ENCODE measurements around the gene NTM.

Gene NTM

DNA sequence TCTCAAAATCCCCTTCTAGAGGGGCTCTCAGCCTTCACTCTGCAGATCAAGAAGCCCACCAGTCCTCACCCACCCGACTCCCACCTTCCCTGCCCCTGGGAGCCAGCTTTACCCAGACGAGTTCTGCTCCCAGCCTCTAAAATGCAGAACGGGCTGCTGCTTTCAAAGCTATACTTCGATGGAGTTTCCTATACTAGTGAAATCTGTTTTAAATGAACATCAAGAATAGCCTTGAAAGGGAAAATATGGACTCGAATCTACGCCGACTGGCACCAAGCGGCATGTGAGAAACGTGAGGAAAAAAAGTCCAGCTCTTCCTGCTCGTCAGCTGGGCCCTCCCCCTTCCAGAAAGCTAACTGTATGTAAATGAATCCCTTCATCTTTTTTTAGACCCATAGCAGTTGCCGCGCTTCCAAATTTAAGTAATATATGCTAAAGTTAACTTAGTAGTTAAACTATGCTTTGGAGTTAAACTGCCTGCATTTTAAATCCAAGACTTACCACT lies 211.7 kb downstream of the NTM start:
- Histone ChIP-seq H3K27ac (ENCODE audit: extremely low read depth, low read depth, low read length) (no peak overlapping the region), H3K4me3 (ENCODE audit: low read depth, low read length) (no peak overlapping the region), H3K4me1 (ENCODE audit: control insufficient read depth, insufficient read depth, low read length) (no peaks in the 10 kb centered on the region), H3K9me3 (ENCODE audit: control insufficient read depth, insufficient read depth, low read depth, low read length) (no peaks in the 10 kb centered on the region), H3K36me3 (ENCODE audit: control insufficient read depth in 2 of 2, insufficient read depth in 1 of 2, low read length in 2 of 2) (no peaks in the 10 kb centered on the region)
- TF ChIP-seq HOXC10 (CRISPR knock-in tag; IDR thresholded peaks at IDR 0.05): no peak
- no peak for TF ChIP-seq ZNF792 (tag by site-specific recombination; IDR thresholded peaks at IDR 0.05)
- TF ChIP-seq, protein P1, sequence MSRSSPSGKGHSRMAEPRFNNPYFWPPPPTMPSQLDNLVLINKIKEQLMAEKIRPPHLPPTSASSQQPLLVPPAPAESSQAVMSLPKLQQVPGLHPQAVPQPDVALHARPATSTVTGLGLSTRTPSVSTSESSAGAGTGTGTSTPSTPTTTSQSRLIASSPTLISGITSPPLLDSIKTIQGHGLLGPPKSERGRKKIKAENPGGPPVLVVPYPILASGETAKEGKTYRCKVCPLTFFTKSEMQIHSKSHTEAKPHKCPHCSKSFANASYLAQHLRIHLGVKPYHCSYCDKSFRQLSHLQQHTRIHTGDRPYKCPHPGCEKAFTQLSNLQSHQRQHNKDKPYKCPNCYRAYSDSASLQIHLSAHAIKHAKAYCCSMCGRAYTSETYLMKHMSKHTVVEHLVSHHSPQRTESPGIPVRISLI (tag by site-specific recombination; IDR thresholded peaks at IDR 0.05): no peak
- no peak for TF ChIP-seq YY1 (tag by site-specific recombination; IDR thresholded peaks at IDR 0.05)
- no peak for TF ChIP-seq ZXDB (tag by site-specific recombination; IDR thresholded peaks at IDR 0.05)
- no peak for TF ChIP-seq ZNF391 (tag by site-specific recombination; IDR thresholded peaks at IDR 0.05; ENCODE audit: borderline replicate concordance, low read depth)
- no peak for TF ChIP-seq REPIN1 (tag by site-specific recombination; IDR thresholded peaks at IDR 0.05; ENCODE audit: low read depth)
- no peak for TF ChIP-seq ZNF239 (tag by site-specific recombination; IDR thresholded peaks at IDR 0.05)
- TF ChIP-seq KLF16 (tag by site-specific recombination; IDR thresholded peaks at IDR 0.05): no peak
- no peak for TF ChIP-seq SP3 (tag by site-specific recombination; IDR thresholded peaks at IDR 0.05)
- no peak for TF ChIP-seq ZNF654 (tag by site-specific recombination; IDR thresholded peaks at IDR 0.05; ENCODE audit: low read depth)
- TF ChIP-seq ZNF76 (tag by site-specific recombination; IDR thresholded peaks at IDR 0.05; ENCODE audit: borderline replicate concordance, low read depth): no peak
- TF ChIP-seq, protein P2, sequence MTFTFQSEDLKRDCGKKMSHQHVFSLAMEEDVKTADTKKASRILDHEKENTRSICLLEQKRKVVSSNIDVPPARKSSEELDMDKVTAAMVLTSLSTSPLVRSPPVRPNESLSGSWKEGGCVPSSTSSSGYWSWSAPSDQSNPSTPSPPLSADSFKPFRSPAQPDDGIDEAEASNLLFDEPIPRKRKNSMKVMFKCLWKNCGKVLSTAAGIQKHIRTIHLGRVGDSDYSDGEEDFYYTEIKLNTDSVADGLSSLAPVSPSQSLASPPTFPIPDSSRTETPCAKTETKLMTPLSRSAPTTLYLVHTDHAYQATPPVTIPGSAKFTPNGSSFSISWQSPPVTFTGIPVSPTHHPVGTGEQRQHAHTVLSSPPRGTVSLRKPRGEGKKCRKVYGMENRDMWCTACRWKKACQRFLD (tag by site-specific recombination; IDR thresholded peaks at IDR 0.05): no peak
- no peak for TF ChIP-seq ZNF223 (tag by site-specific recombination; IDR thresholded peaks at IDR 0.05)
- no peak for TF ChIP-seq ZNF302 (tag by site-specific recombination; IDR thresholded peaks at IDR 0.05; ENCODE audit: low read depth)
- ChIA-PET POLR2A (no interaction called here), CTCF (no interaction called here)

DNA sequence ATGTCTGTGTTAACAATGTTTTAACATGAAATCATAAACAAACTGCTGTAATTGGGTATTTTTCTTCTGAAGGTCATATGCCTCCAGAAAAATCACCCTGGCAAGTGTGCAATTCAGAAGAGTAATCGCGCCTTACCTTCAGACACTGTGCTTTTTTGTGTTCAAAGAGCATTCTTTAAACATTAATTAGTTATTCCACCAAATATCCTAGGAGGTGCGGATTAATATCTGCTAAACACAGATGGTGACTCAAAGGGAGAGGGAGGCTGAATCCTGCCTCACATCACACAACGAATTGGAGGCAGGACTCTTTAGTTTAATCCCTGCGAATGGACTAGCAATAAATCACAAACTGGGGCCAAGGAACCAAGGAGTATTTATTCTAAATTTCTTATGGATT lies 213.0 kb downstream of the NTM start:
- no peaks in the 10 kb centered on the region for H3K36me3 ChIP-seq (ENCODE audit: control insufficient read depth in 2 of 2, insufficient read depth in 1 of 2, low read length in 2 of 2)
- POLR2A ChIA-PET: no interaction called here
- no peaks in the 10 kb centered on the region for H3K4me1 ChIP-seq (ENCODE audit: control insufficient read depth, insufficient read depth, low read length)
- no peak overlapping the region for H3K27ac ChIP-seq (ENCODE audit: extremely low read depth, low read depth, low read length)
- no peak overlapping the region for H3K4me3 ChIP-seq (ENCODE audit: low read depth, low read length)
- CTCF ChIA-PET: interaction anchor here (1.5 kb wide), 1 partner anchor 86 kb away, joined by 4 read pairs; no protein-coding TSS in a partner anchor
- H3K9me3 ChIP-seq (ENCODE audit: control insufficient read depth, insufficient read depth, low read depth, low read length): no peaks in the 10 kb centered on the region
- TF ChIP-seq ZNF23 (tag by site-specific recombination; IDR thresholded peaks at IDR 0.05; ENCODE audit: borderline replicate concordance): no peak
- TF ChIP-seq, protein P3, sequence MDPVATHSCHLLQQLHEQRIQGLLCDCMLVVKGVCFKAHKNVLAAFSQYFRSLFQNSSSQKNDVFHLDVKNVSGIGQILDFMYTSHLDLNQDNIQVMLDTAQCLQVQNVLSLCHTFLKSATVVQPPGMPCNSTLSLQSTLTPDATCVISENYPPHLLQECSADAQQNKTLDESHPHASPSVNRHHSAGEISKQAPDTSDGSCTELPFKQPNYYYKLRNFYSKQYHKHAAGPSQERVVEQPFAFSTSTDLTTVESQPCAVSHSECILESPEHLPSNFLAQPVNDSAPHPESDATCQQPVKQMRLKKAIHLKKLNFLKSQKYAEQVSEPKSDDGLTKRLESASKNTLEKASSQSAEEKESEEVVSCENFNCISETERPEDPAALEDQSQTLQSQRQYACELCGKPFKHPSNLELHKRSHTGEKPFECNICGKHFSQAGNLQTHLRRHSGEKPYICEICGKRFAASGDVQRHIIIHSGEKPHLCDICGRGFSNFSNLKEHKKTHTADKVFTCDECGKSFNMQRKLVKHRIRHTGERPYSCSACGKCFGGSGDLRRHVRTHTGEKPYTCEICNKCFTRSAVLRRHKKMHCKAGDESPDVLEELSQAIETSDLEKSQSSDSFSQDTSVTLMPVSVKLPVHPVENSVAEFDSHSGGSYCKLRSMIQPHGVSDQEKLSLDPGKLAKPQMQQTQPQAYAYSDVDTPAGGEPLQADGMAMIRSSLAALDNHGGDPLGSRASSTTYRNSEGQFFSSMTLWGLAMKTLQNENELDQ (tag by site-specific recombination; IDR thresholded peaks at IDR 0.05; ENCODE audit: low read depth): no peak
- TF ChIP-seq, protein P4, sequence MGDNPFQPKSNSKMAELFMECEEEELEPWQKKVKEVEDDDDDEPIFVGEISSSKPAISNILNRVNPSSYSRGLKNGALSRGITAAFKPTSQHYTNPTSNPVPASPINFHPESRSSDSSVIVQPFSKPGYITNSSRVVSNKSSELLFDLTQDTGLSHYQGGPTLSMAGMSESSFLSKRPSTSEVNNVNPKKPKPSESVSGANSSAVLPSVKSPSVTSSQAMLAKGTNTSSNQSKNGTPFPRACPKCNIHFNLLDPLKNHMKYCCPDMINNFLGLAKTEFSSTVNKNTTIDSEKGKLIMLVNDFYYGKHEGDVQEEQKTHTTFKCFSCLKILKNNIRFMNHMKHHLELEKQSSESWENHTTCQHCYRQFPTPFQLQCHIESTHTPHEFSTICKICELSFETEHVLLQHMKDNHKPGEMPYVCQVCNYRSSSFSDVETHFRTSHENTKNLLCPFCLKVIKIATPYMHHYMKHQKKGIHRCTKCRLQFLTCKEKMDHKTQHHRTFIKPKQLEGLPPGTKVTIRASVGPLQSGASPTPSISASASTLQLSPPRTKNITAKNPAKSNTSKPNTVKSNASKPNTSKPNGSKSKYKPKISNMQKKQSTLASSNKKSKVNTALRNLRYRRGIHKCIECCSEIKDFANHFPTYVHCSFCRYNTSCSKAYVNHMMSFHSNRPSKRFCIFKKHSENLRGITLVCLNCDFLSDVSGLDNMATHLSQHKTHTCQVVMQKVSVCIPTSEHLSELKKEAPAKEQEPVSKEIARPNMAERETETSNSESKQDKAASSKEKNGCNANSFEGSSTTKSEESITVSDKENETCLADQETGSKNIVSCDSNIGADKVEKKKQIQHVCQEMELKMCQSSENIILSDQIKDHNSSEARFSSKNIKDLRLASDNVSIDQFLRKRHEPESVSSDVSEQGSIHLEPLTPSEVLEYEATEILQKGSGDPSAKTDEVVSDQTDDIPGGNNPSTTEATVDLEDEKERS (tag by site-specific recombination; IDR thresholded peaks at IDR 0.05): no peak
- no peak for TF ChIP-seq ZNF350 (tag by site-specific recombination; IDR thresholded peaks at IDR 0.05)
- no peak for TF ChIP-seq ZFHX2 (tag by site-specific recombination; conservative IDR thresholded peaks at IDR 0.05)
- TF ChIP-seq GFI1B (tag by site-specific recombination; IDR thresholded peaks at IDR 0.05): no peak
- no peak for TF ChIP-seq ZNF426 (tag by site-specific recombination; IDR thresholded peaks at IDR 0.05)
- TF ChIP-seq, protein P5, sequence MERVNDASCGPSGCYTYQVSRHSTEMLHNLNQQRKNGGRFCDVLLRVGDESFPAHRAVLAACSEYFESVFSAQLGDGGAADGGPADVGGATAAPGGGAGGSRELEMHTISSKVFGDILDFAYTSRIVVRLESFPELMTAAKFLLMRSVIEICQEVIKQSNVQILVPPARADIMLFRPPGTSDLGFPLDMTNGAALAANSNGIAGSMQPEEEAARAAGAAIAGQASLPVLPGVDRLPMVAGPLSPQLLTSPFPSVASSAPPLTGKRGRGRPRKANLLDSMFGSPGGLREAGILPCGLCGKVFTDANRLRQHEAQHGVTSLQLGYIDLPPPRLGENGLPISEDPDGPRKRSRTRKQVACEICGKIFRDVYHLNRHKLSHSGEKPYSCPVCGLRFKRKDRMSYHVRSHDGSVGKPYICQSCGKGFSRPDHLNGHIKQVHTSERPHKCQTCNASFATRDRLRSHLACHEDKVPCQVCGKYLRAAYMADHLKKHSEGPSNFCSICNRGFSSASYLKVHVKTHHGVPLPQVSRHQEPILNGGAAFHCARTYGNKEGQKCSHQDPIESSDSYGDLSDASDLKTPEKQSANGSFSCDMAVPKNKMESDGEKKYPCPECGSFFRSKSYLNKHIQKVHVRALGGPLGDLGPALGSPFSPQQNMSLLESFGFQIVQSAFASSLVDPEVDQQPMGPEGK (tag by site-specific recombination; IDR thresholded peaks at IDR 0.05): no peak
- TF ChIP-seq, protein P1 (tag by site-specific recombination; IDR thresholded peaks at IDR 0.05): no peak
- no peak for TF ChIP-seq SETDB1 (IDR thresholded peaks at IDR 0.05; ENCODE audit: insufficient read length, low read length)
- TF ChIP-seq ZBTB8A (tag by site-specific recombination; IDR thresholded peaks at IDR 0.05): no peak

Data from HEK293 (cell line).